ENCODE measurements around the gene CFAP68.

DNA sequence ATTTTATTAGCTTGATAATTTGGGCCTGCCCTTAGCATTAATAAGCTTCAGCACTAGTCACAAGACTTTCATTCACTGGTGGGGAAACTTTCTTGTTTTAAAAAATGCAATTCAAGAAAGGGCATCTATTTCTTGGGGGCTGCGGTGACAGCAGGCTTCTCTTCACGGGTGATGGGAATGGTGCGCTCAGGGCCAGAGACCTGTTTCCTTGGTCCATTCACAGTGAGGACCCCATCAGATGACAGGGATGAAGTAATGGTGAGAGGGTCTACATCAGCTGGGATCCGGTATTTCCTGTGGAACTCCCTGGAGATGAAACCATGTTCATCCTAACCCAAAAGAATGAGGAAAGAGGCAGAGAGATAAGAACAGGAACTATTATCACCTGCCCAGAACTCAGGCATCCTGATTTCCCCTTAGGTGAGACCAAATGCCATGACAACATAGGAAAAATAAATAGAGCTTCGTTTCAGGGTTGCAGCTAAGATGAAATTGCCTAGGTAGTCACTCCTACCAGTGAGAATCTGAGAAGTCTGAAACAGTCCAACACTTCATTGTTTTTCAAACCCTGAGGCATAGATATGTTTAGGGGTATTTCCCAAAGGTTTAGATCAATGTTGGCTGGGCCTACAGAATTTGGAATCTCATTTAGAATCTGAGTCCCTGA is 29.4 kb downstream of the CFAP68 start:
- TF ChIP-seq TOE1 (CRISPR knock-in tag; IDR thresholded peaks at IDR 0.05) (no peak), U2AF2 (IDR thresholded peaks at IDR 0.05; ENCODE audit: low read depth, low read length) (no peak), ZBTB21 (CRISPR knock-in tag; IDR thresholded peaks at IDR 0.05) (no peak), ZNF326 (CRISPR knock-in tag; IDR thresholded peaks at IDR 0.05; ENCODE audit: borderline replicate concordance) (no peak), NR2F6 (IDR thresholded peaks at IDR 0.05) (no peak), NR2F6 (CRISPR knock-in tag; IDR thresholded peaks at IDR 0.05) (no peak)
- TF ChIP-seq, protein P1, sequence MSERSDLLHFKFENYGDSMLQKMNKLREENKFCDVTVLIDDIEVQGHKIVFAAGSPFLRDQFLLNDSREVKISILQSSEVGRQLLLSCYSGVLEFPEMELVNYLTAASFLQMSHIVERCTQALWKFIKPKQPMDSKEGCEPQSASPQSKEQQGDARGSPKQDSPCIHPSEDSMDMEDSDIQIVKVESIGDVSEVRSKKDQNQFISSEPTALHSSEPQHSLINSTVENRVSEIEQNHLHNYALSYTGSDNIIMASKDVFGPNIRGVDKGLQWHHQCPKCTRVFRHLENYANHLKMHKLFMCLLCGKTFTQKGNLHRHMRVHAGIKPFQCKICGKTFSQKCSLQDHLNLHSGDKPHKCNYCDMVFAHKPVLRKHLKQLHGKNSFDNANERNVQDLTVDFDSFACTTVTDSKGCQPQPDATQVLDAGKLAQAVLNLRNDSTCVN (CRISPR knock-in tag; IDR thresholded peaks at IDR 0.05; ENCODE audit: borderline replicate concordance) = no peak
- TF ChIP-seq, protein P2, sequence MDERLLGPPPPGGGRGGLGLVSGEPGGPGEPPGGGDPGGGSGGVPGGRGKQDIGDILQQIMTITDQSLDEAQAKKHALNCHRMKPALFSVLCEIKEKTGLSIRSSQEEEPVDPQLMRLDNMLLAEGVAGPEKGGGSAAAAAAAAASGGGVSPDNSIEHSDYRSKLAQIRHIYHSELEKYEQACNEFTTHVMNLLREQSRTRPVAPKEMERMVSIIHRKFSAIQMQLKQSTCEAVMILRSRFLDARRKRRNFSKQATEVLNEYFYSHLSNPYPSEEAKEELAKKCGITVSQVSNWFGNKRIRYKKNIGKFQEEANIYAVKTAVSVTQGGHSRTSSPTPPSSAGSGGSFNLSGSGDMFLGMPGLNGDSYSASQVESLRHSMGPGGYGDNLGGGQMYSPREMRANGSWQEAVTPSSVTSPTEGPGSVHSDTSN (CRISPR knock-in tag; IDR thresholded peaks at IDR 0.05) = no peak
